Right hindlimb (tissue), 1 donor: ENCODE measurements around the gene JUN.

Experiments used
- DNase-seq: peaks from one replicate; pipeline ENCODE4 v3.0.0-alpha.2; 2018

Gene JUN

GRCh38 chr1:58782178-58783089 lies 1.4 kb downstream of the JUN start:
- DNase-seq: peak; percentile 72

- peak; percentile 85 for DNase-seq
Observed at GRCh38 chr1:58781541-58782177, 2.2 kb downstream of the JUN start.

DNA sequence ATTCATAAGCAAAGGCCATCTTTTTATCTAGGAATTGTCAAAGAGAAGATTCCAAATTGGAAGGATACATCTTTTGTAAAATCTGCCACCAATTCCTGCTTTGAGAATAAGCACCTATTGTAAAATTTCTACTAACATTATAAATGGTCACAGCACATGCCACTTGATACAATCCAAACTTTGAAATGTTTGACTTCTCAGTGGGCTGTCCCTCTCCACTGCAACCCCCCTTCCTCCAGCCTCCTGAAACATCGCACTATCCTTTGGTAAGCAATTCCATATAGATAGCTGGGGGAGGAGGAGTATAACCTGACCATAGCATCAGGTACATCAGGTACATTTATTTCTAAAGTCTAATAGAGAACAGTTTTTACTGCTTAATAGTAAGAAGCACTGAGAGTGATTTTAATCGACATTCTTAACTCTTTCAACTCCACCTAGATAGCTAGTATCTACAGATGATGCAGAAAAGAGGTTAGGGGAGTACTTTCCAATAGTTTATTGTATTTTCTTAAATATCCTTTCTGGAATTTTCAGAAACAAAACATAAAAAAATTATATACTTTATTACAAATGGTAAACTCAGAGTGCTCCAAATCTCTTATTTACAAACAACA lies 2.9 kb downstream of the JUN start:
- no peak for DNase-seq

DNA sequence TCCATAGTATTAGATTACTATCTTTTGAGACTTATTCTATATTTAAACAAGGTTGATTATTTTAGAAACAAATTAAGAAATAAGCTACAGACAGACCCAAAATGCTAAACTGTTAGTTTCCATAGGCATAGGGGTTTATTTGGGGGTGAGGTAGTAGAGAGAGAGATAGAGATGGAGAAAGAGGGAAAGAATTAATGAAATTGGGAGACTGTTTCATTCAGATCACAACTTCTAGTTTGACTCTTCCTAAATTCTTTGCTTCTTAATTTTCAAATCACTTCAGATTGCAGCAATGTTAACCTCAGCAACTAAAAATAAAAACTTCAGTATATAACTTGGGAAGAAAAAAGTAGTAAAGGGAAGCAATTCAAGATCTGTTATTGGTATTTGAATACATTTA lies 3.4 kb downstream of the JUN start:
- no peak for DNase-seq

GRCh38 chr1:58779801-58780382 lies 4.0 kb downstream of the JUN start:
- DNase-seq: peak; percentile 74

- no peak for DNase-seq
Observed at GRCh38 chr1:58779059-58779754, 4.6 kb downstream of the JUN start.

DNA sequence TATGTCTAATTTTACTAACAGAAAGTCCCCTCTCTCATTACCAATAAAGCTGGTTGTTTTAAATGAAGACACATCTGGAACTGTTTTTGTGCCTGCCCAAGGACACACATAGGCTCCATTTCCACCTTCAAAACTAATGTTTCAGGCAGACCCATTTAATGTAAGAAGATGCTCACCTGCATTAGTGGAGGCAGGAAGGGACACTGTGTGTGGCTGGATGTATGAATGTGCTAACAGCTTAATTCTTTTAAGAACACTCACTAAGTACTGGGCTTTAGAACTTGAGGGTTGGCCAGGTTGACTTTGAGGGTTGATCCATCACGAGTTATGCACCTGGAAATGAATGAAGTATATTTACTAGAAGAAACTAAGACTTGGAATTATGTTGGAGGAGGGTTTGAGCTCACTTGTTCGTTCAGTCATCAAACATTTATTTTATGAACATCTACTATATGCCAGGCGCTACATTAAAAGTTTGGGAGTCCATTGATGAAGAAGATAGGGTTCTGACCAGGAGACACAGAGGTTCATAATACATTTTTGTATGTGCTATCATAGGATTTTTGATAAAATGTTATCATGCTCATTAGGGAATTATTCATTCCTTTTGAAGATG lies 5.4 kb downstream of the JUN start:
- no peak for DNase-seq

DNA sequence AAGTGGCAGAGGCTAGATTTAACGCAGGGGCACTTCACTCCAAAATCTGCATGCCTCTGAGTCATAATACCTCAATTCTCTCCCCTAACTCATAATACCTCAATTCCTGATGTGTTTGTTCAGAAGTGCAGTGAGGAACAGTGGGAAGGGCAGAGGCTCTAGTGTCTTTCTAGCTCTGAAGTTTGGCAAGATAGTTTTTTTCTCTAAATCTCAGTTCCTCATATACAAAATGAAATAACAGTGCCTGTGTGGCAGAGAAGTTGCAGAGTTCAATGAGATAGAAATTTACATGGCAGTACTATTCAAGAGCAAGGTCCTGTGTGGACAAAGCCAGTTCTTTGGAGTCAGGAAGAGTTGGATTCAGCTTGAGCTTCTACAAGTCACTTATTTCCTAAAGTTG lies 9.8 kb downstream of the JUN start:
- no peak for DNase-seq

GRCh38 chr1:58773406-58773840 lies 10.4 kb downstream of the JUN start:
- DNase-seq: peak; percentile 73

- no peak for DNase-seq
Observed at GRCh38 chr1:58769809-58770320, 14.0 kb downstream of the JUN start.

DNA sequence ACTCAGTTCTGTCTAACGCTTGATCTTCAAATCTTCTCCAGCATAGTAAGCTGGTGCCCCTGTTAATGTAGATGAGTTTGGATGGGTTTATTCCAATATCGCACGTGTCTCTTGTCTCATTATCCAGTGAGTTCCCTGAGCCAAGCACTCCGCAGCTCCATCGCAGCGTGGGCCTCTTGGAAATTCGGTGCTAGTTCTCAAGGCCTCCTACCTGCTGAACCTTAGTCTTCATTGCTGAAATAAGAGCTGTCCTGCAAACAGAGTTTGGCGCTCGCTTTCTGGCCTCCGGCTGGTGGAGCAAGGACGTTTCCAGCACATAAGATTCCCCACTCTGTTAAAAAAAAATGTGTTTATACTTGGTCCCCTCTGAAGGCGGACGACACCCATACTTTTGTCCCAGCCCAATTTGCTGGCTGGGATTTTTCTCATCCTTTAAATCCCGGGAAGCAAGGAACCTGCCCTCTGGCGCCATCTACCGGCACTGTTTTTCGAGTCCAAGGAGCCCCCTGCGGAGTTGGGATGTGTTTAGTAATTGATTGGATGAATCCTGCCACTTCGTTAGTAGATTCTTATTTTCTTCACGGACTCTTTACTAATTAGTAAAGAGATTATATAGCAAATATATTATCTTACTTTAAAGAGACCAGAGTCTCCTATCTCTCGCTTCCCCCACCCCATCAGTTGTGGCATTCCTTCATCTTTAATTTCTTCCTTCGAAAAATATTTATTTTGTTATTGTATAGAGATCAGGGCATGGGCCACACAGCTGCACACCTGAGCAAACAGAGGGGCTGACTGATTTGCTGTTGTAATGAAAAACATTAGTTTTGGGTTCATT lies 14.7 kb downstream of the JUN start:
- peak; percentile 73 for DNase-seq

- DNase-seq: no peak
Observed at GRCh38 chr1:58768191-58768731, 15.6 kb downstream of the JUN start.

DNA sequence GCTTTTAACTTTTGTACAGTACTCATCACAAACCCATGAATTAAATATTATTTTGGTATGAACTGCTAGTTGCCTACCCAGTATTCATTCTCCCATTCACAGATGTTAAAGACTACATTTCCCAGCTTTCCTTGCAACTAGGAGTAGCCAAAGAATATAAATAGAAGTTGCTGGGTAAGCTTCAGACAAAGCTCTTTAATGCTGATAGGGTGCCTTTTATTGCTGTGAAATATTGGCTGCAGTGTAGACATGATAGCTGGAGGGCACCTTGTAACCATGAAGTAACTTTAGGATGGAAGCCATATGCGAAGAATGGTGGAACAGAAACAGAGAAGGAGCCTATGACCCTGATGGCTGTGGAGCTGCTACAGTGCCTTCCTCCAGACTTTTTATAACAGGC lies 16.7 kb downstream of the JUN start:
- no peak for DNase-seq

- no peak for DNase-seq
Observed at GRCh38 chr1:58765441-58765840, 18.4 kb downstream of the JUN start.

DNA sequence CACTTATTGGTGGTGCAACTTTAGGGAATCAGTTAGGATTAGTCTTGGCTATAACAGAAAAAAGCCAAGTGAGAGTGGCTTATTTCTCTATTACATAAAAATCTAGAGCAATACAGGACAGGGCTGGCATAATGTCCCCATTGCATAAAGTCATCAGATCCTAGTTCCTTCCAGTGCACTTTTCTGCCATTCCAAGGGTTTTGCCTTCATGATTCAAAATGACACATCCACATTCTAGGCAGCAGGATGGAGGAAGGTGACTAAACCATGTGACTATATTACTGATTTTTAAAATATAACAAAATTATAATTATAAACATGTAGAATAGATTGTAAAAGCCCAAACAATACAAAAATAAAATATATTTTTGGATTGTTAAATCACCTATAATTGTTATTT lies 18.8 kb downstream of the JUN start:
- no peak for DNase-seq

DNA sequence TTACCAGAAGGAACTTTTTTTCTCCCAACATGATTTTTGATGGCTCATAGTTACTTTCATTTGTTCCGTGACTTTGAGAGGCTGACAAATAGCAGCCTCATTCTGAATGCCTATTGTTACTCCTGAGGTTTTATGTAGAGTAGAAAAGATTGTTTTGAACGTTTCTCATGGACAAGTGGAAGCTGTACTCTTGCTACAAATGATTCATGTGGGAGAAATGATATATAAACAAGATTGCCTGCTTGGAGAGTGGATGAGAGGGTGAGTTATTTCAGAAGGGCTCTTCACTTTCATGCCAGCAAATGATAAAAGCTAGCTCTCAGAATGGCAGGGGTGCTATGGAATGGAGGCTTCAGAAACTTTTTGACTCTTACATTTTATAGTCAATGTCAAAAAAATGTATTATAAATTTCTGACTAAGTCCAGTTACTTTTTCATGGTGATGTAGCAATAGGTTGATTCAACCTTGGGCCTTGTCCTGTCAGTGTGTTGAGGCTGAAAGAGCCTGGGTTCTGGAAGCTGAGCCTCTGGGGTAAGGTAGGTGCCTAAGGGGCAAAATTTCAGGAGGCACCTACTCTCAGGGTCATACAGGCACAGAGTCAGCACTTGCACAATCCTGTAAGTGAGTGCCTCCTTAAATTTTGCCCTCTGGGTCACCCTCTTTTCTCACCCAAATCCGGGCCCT lies 19.4 kb downstream of the JUN start:
- no peak for DNase-seq

DNA sequence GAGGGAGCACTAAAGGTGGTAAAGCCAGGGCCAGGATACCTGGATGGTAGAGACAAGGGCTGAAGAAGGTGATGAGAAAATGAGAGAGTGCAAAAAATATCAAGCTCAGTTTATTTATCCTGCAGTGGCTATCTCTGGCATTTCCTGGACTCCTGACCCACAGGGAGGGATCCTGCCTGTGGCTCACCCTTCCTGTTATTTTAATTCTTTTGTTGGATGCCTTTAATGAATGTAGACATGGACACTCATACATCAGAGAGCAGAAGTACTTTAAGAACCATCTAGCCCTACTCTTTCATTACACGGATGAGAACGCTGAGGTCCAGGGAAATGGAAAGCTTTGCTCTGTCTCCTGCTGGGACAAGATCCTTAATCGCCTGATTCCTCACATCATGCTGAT lies 20.6 kb downstream of the JUN start:
- no peak for DNase-seq

DNA sequence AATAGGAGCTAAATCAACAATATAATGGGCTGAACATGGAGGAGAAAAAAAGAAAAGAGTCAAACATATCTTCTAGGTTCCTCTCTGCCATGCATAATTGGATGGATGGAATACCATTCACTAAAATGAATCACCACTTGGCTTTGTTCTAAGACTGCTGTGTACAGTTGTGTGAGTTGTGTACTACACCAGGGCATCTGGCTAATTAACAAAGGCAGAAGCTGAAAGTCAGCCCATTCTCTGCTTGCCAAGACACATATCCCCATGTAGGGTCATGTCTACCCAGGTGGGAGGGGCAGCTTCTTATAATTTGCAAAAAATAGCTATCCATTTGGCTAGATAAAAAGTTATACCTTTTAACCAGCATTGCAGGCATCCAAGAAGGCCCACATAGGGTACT lies 21.0 kb downstream of the JUN start:
- no peak for DNase-seq

DNA sequence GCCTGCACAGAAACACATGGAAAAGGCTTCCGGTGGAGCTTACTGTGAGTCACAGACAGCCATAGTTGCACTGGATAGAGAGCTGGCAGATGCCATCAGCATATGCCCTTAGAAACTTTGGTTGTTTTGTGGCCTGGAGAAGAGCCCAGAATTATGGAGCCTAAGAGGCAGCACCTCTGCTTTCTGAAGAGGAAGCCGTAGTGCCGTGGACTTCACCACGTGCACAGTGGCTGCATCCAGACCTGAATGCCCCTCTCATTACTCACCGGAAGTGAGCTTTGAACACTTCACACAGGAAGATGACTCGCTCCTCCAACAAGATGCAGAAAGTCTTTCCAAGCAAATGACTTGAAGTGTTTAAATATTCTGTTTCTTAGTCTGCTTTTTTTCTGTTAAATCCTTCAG lies 28.4 kb downstream of the JUN start:
- peak; percentile 69 for DNase-seq
